HG03571 (cell line): Measurements from ENCODE around the gene NPAS3.

ENCODE experiments used
- ATAC-seq: cut with Tn5 transposase; IDR thresholded peaks from one replicate; pipeline ENCODE4 v1.9.1; 2021; ENCODE audit not compliant: unreplicated experiment

NPAS3 gene

GRCh38 chr14:33655421-33655820 lies 716.7 kb downstream of the NPAS3 start:
- ATAC-seq, result no peak

GRCh38 chr14:33657476-33657875 lies 718.8 kb downstream of the NPAS3 start:
- ATAC-seq, result no peak

- no peak for ATAC-seq
Measured at GRCh38 chr14:33660248-33660647, 721.6 kb downstream of the NPAS3 start.

GRCh38 chr14:33661101-33661500 lies 722.4 kb downstream of the NPAS3 start:
- ATAC-seq, result no peak

- no peak for ATAC-seq
Measured at GRCh38 chr14:33668066-33668465, 729.4 kb downstream of the NPAS3 start.

GRCh38 chr14:33669111-33669510 lies 730.4 kb downstream of the NPAS3 start:
- ATAC-seq, result no peak

- no peak for ATAC-seq
Measured at GRCh38 chr14:33670235-33670634, 731.6 kb downstream of the NPAS3 start.

GRCh38 chr14:33671556-33671955 lies 732.9 kb downstream of the NPAS3 start:
- ATAC-seq, result no peak

- no peak for ATAC-seq
Measured at GRCh38 chr14:33674927-33675326, 736.2 kb downstream of the NPAS3 start.

GRCh38 chr14:33675415-33676130 lies 736.9 kb downstream of the NPAS3 start:
- ATAC-seq, result no peak

- ATAC-seq, result no peak
Measured at GRCh38 chr14:33676135-33676566, 737.5 kb downstream of the NPAS3 start.

- no peak for ATAC-seq
Measured at GRCh38 chr14:33676891-33677290, 738.2 kb downstream of the NPAS3 start.

GRCh38 chr14:33678005-33678404 lies 739.3 kb downstream of the NPAS3 start:
- ATAC-seq, result no peak

- no peak for ATAC-seq
Measured at GRCh38 chr14:33679025-33679424, 740.3 kb downstream of the NPAS3 start.

- ATAC-seq, result no peak
Measured at GRCh38 chr14:33679461-33680225, 741.0 kb downstream of the NPAS3 start.

GRCh38 chr14:33680873-33681272 lies 742.2 kb downstream of the NPAS3 start:
- ATAC-seq, result no peak

GRCh38 chr14:33682760-33683159 lies 744.1 kb downstream of the NPAS3 start:
- no peak for ATAC-seq

GRCh38 chr14:33685026-33685425 lies 746.3 kb downstream of the NPAS3 start:
- no peak for ATAC-seq

- no peak for ATAC-seq
Measured at GRCh38 chr14:33685698-33686097, 747.0 kb downstream of the NPAS3 start.

GRCh38 chr14:33686218-33686617 lies 747.5 kb downstream of the NPAS3 start:
- no peak for ATAC-seq

GRCh38 chr14:33686856-33687255 lies 748.2 kb downstream of the NPAS3 start:
- no peak for ATAC-seq

GRCh38 chr14:33689680-33690079 lies 751.0 kb downstream of the NPAS3 start:
- ATAC-seq, result no peak
